GM23338 (cell line): Measurements from ENCODE around the gene VPS54. TPM values are rescaled to one million over a fixed set of nuclear protein-coding genes. Genes with fewer than 3 reads are reported as not detected.

Experiments
- ATAC-seq: fragments of 200-7000 bp; cut with Tn5 transposase; 3 replicates; pipeline ENCODE4 v1.9.1; 2020
- DNase-seq: peaks from one replicate; pipeline ENCODE4 v3.0.0-alpha.2; 2015; ENCODE audit warnings: low spot score
- H2AFZ ChIP-seq: fragments of 200-600 bp; sonication (generic); 2 replicates; pipeline ENCODE4 v1.8.0; 2016; ENCODE audit warnings: antibody characterized with exemption, mild to moderate bottlenecking, moderate library complexity
- H3F3A ChIP-seq: fragments of 200-600 bp; sonication (generic); replicated peaks from 2 replicates; pipeline ENCODE4 v1.8.0; 2017; ENCODE audit warnings: antibody characterized with exemption, mixed run types, low read depth
- H3K27ac ChIP-seq: fragments of 200-600 bp; sonication (generic); 2 replicates; pipeline ENCODE4 v1.6.1; 2016; ENCODE audit warnings: low read depth
- H3K27me3 ChIP-seq: fragments of 200-600 bp; sonication (generic); 2 replicates; pipeline ENCODE4 v1.8.0; 2016; ENCODE audit warnings: mild to moderate bottlenecking, mixed run types, moderate library complexity; ENCODE audit not compliant: insufficient read depth
- H3K36me3 ChIP-seq: fragments of 200-600 bp; sonication (generic); 2 replicates; pipeline ENCODE4 v1.8.0; 2016; ENCODE audit warnings: mild to moderate bottlenecking; ENCODE audit not compliant: insufficient read depth
- H3K4me1 ChIP-seq: fragments of 200-600 bp; sonication (generic); 2 replicates; pipeline ENCODE4 v1.8.0; 2016; ENCODE audit warnings: mild to moderate bottlenecking, moderate library complexity; ENCODE audit not compliant: insufficient read depth
- H3K4me2 ChIP-seq: fragments of 200-600 bp; sonication (generic); 2 replicates; pipeline ENCODE4 v1.7.1; 2017; ENCODE audit warnings: mixed run types
- H3K4me3 ChIP-seq: fragments of 200-600 bp; sonication (generic); 2 replicates; pipeline ENCODE4 v1.6.1; 2016; ENCODE audit warnings: mixed run types
- H3K79me2 ChIP-seq: fragments of 200-600 bp; sonication (generic); replicated peaks from 2 replicates; pipeline ENCODE4 v1.8.0; 2017; ENCODE audit warnings: mild to moderate bottlenecking; ENCODE audit not compliant: insufficient read depth
- H3K9me2 ChIP-seq: fragments of 200-600 bp; sonication (generic); 2 replicates; pipeline ENCODE4 v1.8.0; 2017; ENCODE audit not compliant: insufficient read depth
- H4K20me1 ChIP-seq: fragments of 200-600 bp; sonication (generic); replicated peaks from 2 replicates; pipeline ENCODE4 v1.8.0; 2017; ENCODE audit warnings: mild to moderate bottlenecking; ENCODE audit not compliant: insufficient read depth
- H3K27ac Mint-ChIP-seq: 2 replicates; pipeline ENCODE4 v1.8.0; 2020; ENCODE audit warnings: inconsistent platforms, mild to moderate bottlenecking, moderate library complexity, mixed read lengths
- H3K27me3 Mint-ChIP-seq: 3 replicates; pipeline ENCODE4 v1.8.0; 2022; ENCODE audit warnings: low read depth, mild to moderate bottlenecking, moderate library complexity, mixed read lengths, inconsistent platforms; ENCODE audit not compliant: insufficient read depth, poor library complexity
- H3K36me3 Mint-ChIP-seq: 3 replicates; pipeline ENCODE4 v1.8.0; 2021; ENCODE audit warnings: low read depth, mild to moderate bottlenecking, inconsistent platforms, moderate library complexity, mixed read lengths
- H3K4me1 Mint-ChIP-seq: 3 replicates; pipeline ENCODE4 v1.8.0; 2020; ENCODE audit warnings: mild to moderate bottlenecking, inconsistent platforms, mixed read lengths
- H3K4me3 Mint-ChIP-seq: 3 replicates; pipeline ENCODE4 v1.8.0; 2021; ENCODE audit warnings: moderate library complexity, mild to moderate bottlenecking, inconsistent platforms, mixed read lengths
- H3K9me3 Mint-ChIP-seq: 3 replicates; pipeline ENCODE4 v1.8.0; 2020; ENCODE audit warnings: moderate library complexity, mild to moderate bottlenecking, inconsistent platforms, mixed read lengths
- CREB1 ChIP-seq: fragments of 250-450 bp; sonication (Bioruptor Pico); IDR thresholded peaks from 2 replicates; pipeline ENCODE4 v1.5.0; 2020; ENCODE audit warnings: low read depth, mild to moderate bottlenecking, moderate library complexity
- EZH2phosphoT487 ChIP-seq: fragments of 200-600 bp; sonication (generic); IDR thresholded peaks from one replicate; pipeline ENCODE4 v1.8.1; 2018; ENCODE audit warnings: antibody characterized with exemption; ENCODE audit not compliant: unreplicated experiment
- NANOG ChIP-seq: IDR thresholded peaks from 2 replicates; pipeline ENCODE4 v1.6.1; 2016; ENCODE audit warnings: antibody characterized with exemption, borderline replicate concordance
- POLR2AphosphoS5 ChIP-seq: IDR thresholded peaks from 2 replicates; pipeline ENCODE4 v1.6.1; 2016; ENCODE audit warnings: antibody characterized with exemption, low read depth
- STAT1 ChIP-seq: IDR thresholded peaks from one replicate; pipeline ENCODE4 v1.6.1; 2016; ENCODE audit warnings: antibody characterized with exemption; ENCODE audit not compliant: unreplicated experiment
- ZNF114 ChIP-seq: fragments of 250-450 bp; sonication (Bioruptor Pico); IDR thresholded peaks from 2 replicates; pipeline ENCODE4 v1.5.0; 2020; ENCODE audit warnings: mild to moderate bottlenecking, moderate library complexity
- ZNF331 ChIP-seq: fragments of 250-450 bp; sonication (Bioruptor Pico); IDR thresholded peaks from 2 replicates; pipeline ENCODE4 v1.5.0; 2020; ENCODE audit warnings: low read depth, mild to moderate bottlenecking, moderate library complexity
- polyA plus RNA-seq: library from polyadenylated mRNA; unstranded; fragments of >200 nt; fragmentation: Nextera tagmentation; extraction: Ambion mirVana; gene quantifications from 2 replicates; pipeline ENCODE4 v1.2.1, GENCODE V29; 2016
- total RNA-seq: library from RNA; depleted of rRNA; stranded (reverse); fragments of >200 nt; shearing (Covaris generic); gene quantifications from 2 replicates; pipeline ENCODE4 v1.2.3, GENCODE V29; 2014
- TF ChIP-seq, protein P1 (sequence below): IDR thresholded peaks from one replicate; pipeline ENCODE4 v1.6.1; 2018; ENCODE audit warnings: antibody characterized with exemption; ENCODE audit not compliant: unreplicated experiment

VPS54 gene
- total and polyA plus RNA-seq, 2 experiments from 2014 or later: 6.6 to 17.0 TPM

DNA sequence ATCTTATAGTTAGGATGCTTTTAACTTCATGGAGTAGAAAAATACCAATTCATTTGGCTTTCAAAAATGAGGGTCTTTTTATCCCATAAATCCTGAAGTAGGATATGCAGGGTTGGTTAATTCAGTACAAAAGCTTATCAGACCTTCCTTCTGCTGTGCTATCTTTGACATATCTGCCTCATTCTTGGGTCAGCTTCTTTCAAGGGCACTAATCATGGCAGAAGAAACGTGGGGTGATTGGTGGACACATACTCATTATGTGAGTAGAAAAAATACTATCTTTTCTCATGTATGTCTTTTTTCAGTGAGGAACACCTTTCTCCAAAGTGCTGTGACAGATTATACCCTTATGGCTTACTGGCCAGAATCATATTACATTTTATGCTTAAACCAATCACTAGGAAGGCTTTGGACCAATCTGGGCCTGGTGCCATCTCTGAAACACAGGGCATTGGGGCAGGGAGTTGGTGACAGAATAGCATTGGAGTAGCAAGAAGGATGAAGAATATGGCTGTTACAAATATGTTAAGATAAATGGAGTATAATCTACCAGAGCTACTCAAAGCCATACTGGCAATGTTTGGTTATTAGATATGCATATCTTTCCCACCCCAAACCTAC lies 167.4 kb downstream of the VPS54 start:
- TF ChIP-seq ZNF114 (CRISPR knock-in tag): no peak
- no peak for TF ChIP-seq CREB1 (CRISPR knock-in tag)
- TF ChIP-seq STAT1: no peak
- TF ChIP-seq EZH2phosphoT487: no peak
- no peak for TF ChIP-seq POLR2AphosphoS5
- TF ChIP-seq, protein P1, sequence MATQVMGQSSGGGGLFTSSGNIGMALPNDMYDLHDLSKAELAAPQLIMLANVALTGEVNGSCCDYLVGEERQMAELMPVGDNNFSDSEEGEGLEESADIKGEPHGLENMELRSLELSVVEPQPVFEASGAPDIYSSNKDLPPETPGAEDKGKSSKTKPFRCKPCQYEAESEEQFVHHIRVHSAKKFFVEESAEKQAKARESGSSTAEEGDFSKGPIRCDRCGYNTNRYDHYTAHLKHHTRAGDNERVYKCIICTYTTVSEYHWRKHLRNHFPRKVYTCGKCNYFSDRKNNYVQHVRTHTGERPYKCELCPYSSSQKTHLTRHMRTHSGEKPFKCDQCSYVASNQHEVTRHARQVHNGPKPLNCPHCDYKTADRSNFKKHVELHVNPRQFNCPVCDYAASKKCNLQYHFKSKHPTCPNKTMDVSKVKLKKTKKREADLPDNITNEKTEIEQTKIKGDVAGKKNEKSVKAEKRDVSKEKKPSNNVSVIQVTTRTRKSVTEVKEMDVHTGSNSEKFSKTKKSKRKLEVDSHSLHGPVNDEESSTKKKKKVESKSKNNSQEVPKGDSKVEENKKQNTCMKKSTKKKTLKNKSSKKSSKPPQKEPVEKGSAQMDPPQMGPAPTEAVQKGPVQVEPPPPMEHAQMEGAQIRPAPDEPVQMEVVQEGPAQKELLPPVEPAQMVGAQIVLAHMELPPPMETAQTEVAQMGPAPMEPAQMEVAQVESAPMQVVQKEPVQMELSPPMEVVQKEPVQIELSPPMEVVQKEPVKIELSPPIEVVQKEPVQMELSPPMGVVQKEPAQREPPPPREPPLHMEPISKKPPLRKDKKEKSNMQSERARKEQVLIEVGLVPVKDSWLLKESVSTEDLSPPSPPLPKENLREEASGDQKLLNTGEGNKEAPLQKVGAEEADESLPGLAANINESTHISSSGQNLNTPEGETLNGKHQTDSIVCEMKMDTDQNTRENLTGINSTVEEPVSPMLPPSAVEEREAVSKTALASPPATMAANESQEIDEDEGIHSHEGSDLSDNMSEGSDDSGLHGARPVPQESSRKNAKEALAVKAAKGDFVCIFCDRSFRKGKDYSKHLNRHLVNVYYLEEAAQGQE: no peak
- TF ChIP-seq NANOG: no peak
- Histone ChIP-seq H2AFZ (no peak overlapping the region), H3K9me2 (no peaks in the 10 kb centered on the region), H3K36me3 (peaks cover 6% of the 10 kb centered on the region; the same call in 1 of the 2 replicates), H3K27me3 (no peaks in the 10 kb centered on the region), H4K20me1 (peaks cover 9% of the 10 kb centered on the region; the same call in 1 of the 2 replicates), H3K4me2 (peak overlapping the region; percentile 56), H3F3A (no peaks in the 10 kb centered on the region), H3K79me2 (peaks cover 91% of the 10 kb centered on the region), H3K4me3 (peak overlapping the region; percentile 43; the same call in 1 of the 2 replicates), H3K4me1 (peaks cover 66% of the 10 kb centered on the region), H3K27ac (peak overlapping the region; percentile 98)
- H3K27ac Mint-ChIP-seq: peak overlapping the region; percentile 72
- H3K4me3 Mint-ChIP-seq: peak overlapping the region; percentile 21; the same call in 2 of the 3 replicates
- peaks cover 82% of the 10 kb centered on the region for H3K4me1 Mint-ChIP-seq
- H3K36me3 Mint-ChIP-seq: peaks cover 37% of the 10 kb centered on the region
- peaks cover 3% of the 10 kb centered on the region for H3K27me3 Mint-ChIP-seq
- DNase-seq (no peak), ATAC-seq (no peak)
- H3K9me3 Mint-ChIP-seq: no peaks in the 10 kb centered on the region; the same call in 2 of the 3 replicates

DNA sequence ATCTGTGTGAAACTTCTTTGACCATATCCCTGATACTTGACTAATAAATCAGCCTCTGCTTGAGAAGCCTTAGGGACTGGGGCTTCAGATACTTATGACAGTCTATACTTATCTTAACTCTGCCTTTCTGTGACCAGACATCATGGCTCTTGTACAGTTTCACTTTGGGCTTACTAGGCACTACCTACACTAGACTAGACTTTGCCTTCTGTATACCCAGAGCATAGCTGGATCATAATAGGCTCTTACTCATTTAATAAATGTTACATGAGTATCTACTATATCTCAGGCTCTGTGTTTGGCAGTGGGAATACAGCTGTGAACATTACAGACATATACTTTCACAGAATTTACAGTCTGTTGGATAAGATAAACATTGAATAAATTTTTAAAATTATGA lies 168.6 kb downstream of the VPS54 start:
- ATAC-seq: no peak
- H3K4me1 Mint-ChIP-seq: peaks cover 82% of the 10 kb centered on the region

More for the DNA sequence above, 168.6 kb downstream of the VPS54 start:
- Mint-ChIP-seq H3K27ac (peak overlapping the region; percentile 72; the same call in 1 of the 2 replicates), H3K36me3 (peaks cover 35% of the 10 kb centered on the region; the same call in 2 of the 3 replicates), H3K27me3 (peaks cover 3% of the 10 kb centered on the region), H3K4me3 (peak overlapping the region; percentile 17; the same call in 2 of the 3 replicates), H3K9me3 (no peaks in the 10 kb centered on the region; the same call in 2 of the 3 replicates)
- Histone ChIP-seq H3K4me1 (peaks cover 68% of the 10 kb centered on the region), H3K4me2 (peak overlapping the region; percentile 56), H2AFZ (no peak overlapping the region), H3K79me2 (peaks cover 91% of the 10 kb centered on the region), H3K4me3 (peak overlapping the region; percentile 43), H3K27ac (peak overlapping the region; percentile 98), H4K20me1 (peaks cover 9% of the 10 kb centered on the region; the same call in 1 of the 2 replicates), H3K36me3 (no peaks in the 10 kb centered on the region), H3K9me2 (no peaks in the 10 kb centered on the region), H3F3A (no peaks in the 10 kb centered on the region), H3K27me3 (no peaks in the 10 kb centered on the region)
- TF ChIP-seq ZNF331: no peak
- DNase-seq: no peak
